ENCODE results near the gene DAZL. TPM values are rescaled to one million over a fixed set of nuclear protein-coding genes. Genes with fewer than 3 reads are reported as not detected.
"Not testable (repeated sequence)": the region's sequence is repeated elsewhere in the genome, so short reads cannot be mapped to it uniquely, and the experiment has no call there.

DAZL gene
- total RNA-seq, 1 donor from 2014 or later = not detected

GRCh38 chr3:16633948-16634347, 28.7 kb upstream of the DAZL start:
- H3K4me1 Mint-ChIP-seq (ENCODE audit: low read depth) = no peaks in the 10 kb centered on the region
- no peak for DNase-seq (ENCODE audit: low spot score)
- no peaks in the 10 kb centered on the region for H3K36me3 Mint-ChIP-seq (ENCODE audit: low read depth)
- H3K27me3 Mint-ChIP-seq (ENCODE audit: low read depth) = peaks cover 40% of the 10 kb centered on the region
- TF ChIP-seq, protein P1, sequence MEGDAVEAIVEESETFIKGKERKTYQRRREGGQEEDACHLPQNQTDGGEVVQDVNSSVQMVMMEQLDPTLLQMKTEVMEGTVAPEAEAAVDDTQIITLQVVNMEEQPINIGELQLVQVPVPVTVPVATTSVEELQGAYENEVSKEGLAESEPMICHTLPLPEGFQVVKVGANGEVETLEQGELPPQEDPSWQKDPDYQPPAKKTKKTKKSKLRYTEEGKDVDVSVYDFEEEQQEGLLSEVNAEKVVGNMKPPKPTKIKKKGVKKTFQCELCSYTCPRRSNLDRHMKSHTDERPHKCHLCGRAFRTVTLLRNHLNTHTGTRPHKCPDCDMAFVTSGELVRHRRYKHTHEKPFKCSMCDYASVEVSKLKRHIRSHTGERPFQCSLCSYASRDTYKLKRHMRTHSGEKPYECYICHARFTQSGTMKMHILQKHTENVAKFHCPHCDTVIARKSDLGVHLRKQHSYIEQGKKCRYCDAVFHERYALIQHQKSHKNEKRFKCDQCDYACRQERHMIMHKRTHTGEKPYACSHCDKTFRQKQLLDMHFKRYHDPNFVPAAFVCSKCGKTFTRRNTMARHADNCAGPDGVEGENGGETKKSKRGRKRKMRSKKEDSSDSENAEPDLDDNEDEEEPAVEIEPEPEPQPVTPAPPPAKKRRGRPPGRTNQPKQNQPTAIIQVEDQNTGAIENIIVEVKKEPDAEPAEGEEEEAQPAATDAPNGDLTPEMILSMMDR (IDR thresholded peaks at IDR 0.05) = no peak
- H3K27ac Mint-ChIP-seq (ENCODE audit: unreplicated experiment) = no peak overlapping the region
- H3K9me3 Mint-ChIP-seq (ENCODE audit: low read depth) = no peaks in the 10 kb centered on the region
- no peak overlapping the region for H3K4me3 Mint-ChIP-seq (ENCODE audit: unreplicated experiment)

DNA sequence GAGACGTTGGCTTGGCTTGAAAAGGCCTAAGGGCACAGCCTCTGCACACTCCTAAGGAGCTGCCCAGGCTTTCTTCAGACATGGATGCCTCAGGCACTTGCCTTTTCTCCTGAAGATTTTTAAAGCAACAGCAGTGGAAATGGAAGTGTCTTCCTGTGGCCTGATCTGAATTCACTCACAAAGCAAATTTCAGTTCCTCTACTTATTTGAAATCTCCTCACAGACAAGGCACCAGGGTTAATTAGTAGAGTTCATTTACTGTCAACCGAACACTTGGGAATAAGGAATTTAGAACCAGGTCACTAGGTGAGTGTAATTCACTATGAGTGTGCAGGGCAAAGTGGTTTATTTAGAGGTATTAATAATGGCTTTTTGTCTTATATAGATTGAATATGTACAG, 27.2 kb upstream of the DAZL start:
- peaks cover 36% of the 10 kb centered on the region for H3K27me3 Mint-ChIP-seq (ENCODE audit: low read depth)
- TF ChIP-seq, protein P1 (IDR thresholded peaks at IDR 0.05) = no peak
- no peaks in the 10 kb centered on the region for H3K9me3 Mint-ChIP-seq (ENCODE audit: low read depth)
- H3K4me1 Mint-ChIP-seq (ENCODE audit: low read depth) = no peaks in the 10 kb centered on the region
- DNase-seq (ENCODE audit: low spot score) = no peak
- H3K27ac Mint-ChIP-seq (ENCODE audit: unreplicated experiment) = no peak overlapping the region
- H3K4me3 Mint-ChIP-seq (ENCODE audit: unreplicated experiment) = no peak overlapping the region
- no peaks in the 10 kb centered on the region for H3K36me3 Mint-ChIP-seq (ENCODE audit: low read depth)

- no peak overlapping the region for H3K4me3 Mint-ChIP-seq (ENCODE audit: unreplicated experiment)
- no peak for DNase-seq (ENCODE audit: low spot score)
- peaks cover 5% of the 10 kb centered on the region for H3K9me3 Mint-ChIP-seq (ENCODE audit: low read depth)
- H3K4me1 Mint-ChIP-seq (ENCODE audit: low read depth) = no peaks in the 10 kb centered on the region
- peaks cover 11% of the 10 kb centered on the region for H3K27me3 Mint-ChIP-seq (ENCODE audit: low read depth)
- H3K27ac Mint-ChIP-seq (ENCODE audit: unreplicated experiment) = no peak overlapping the region
- H3K36me3 Mint-ChIP-seq (ENCODE audit: low read depth) = no peaks in the 10 kb centered on the region
- TF ChIP-seq, protein P1 (IDR thresholded peaks at IDR 0.05) = no peak
Observed at GRCh38 chr3:16618721-16619120, 13.5 kb upstream of the DAZL start.

DNA sequence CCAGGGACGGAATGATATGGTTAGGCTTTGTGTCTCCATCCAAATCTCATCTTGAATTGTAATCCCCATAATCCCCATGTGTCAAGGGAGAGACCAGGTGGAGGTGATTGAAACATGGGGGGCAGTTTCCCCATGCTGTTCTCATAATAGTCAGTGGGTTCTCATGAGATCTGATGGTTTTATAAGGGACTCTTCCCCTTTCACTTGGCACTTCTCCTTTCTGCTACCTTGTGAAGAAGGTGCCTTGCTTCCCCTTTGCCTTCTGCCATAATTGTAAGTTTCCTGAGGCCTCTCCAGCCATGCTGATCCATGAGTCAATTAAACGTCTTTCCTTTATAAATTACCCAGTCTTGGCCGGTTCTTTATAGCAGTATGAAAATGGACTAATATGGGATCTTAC, 11.9 kb upstream of the DAZL start:
- not testable (repeated sequence) for H3K27ac Mint-ChIP-seq (ENCODE audit: unreplicated experiment); DNase-seq (ENCODE audit: low spot score); H3K4me3 Mint-ChIP-seq (ENCODE audit: unreplicated experiment); H3K36me3 Mint-ChIP-seq (ENCODE audit: low read depth); H3K9me3 Mint-ChIP-seq (ENCODE audit: low read depth); H3K4me1 Mint-ChIP-seq (ENCODE audit: low read depth)
- peaks cover 15% of the 10 kb centered on the region for H3K27me3 Mint-ChIP-seq (ENCODE audit: low read depth)

GRCh38 chr3:16616083-16616482, 10.9 kb upstream of the DAZL start:
- Mint-ChIP-seq H3K4me3 (ENCODE audit: unreplicated experiment) (no peak overlapping the region), H3K9me3 (ENCODE audit: low read depth) (peaks cover 5% of the 10 kb centered on the region), H3K36me3 (ENCODE audit: low read depth) (no peaks in the 10 kb centered on the region), H3K27ac (ENCODE audit: unreplicated experiment) (no peak overlapping the region), H3K27me3 (ENCODE audit: low read depth) (peaks cover 22% of the 10 kb centered on the region), H3K4me1 (ENCODE audit: low read depth) (no peaks in the 10 kb centered on the region)
- DNase-seq (ENCODE audit: low spot score) = no peak
- TF ChIP-seq, protein P1 (IDR thresholded peaks at IDR 0.05) = no peak
